GM21717 (cell line): ENCODE measurements around the gene RARG.
"Not testable (repeated sequence)": the region's sequence is repeated elsewhere in the genome, so short reads cannot be mapped to it uniquely, and the experiment has no call there.

Source experiments
- ATAC-seq: cut with Tn5 transposase; IDR thresholded peaks from one replicate; pipeline ENCODE4 v1.9.1; 2021; ENCODE audit warnings: mild to moderate bottlenecking, moderate library complexity; ENCODE audit not compliant: unreplicated experiment

RARG gene

GRCh38 chr12:53193985-53194716 is 37.9 kb downstream of the RARG start:
- ATAC-seq, result no peak

- no peak for ATAC-seq
Measured at GRCh38 chr12:53193040-53193439, 39.0 kb downstream of the RARG start.

GRCh38 chr12:53192531-53193021 is 39.4 kb downstream of the RARG start:
- ATAC-seq, result no peak

GRCh38 chr12:53191885-53192530 is 40.0 kb downstream of the RARG start:
- ATAC-seq, result no peak

- no peak for ATAC-seq
Measured at GRCh38 chr12:53191096-53191884, 40.7 kb downstream of the RARG start.

GRCh38 chr12:53190108-53190729 is 41.8 kb downstream of the RARG start:
- ATAC-seq, result no peak

GRCh38 chr12:53187145-53187899 is 44.7 kb downstream of the RARG start:
- ATAC-seq, result no peak

GRCh38 chr12:53186745-53187144 is 45.3 kb downstream of the RARG start:
- no peak for ATAC-seq

- no peak for ATAC-seq
Measured at GRCh38 chr12:53185582-53186153, 46.3 kb downstream of the RARG start.

GRCh38 chr12:53184828-53185227 is 47.2 kb downstream of the RARG start:
- no peak for ATAC-seq

GRCh38 chr12:53182903-53183302 is 49.1 kb downstream of the RARG start:
- ATAC-seq, result no peak

- no peak for ATAC-seq
Measured at GRCh38 chr12:53181935-53182334, 50.1 kb downstream of the RARG start.

- peak; percentile 45 for ATAC-seq
Measured at GRCh38 chr12:53180931-53181645, 50.9 kb downstream of the RARG start.

- ATAC-seq, result peak; percentile 95
Measured at GRCh38 chr12:53180220-53180930, 51.6 kb downstream of the RARG start, which contains the start of the genes CSAD and ZNF740. TSS of gene CSAD (minus strand) at chr12:53180925. CDS start at chr12:53173470, 7,455 bp downstream. TSS of gene ZNF740 (plus strand) at chr12:53180722. CDS start at chr12:53181984, 1,262 bp downstream.

- ATAC-seq, result peak; percentile 18
Measured at GRCh38 chr12:53179687-53180219, 52.3 kb downstream of the RARG start.

- ATAC-seq, result not testable (repeated sequence)
Measured at GRCh38 chr12:53178803-53179202, 53.2 kb downstream of the RARG start.

GRCh38 chr12:53177447-53177846 is 54.6 kb downstream of the RARG start:
- ATAC-seq, result not testable (repeated sequence)

GRCh38 chr12:53176750-53177149 is 55.3 kb downstream of the RARG start:
- ATAC-seq, result no peak
